Measurements from ENCODE around the gene ALPP.

ALPP gene

DNA sequence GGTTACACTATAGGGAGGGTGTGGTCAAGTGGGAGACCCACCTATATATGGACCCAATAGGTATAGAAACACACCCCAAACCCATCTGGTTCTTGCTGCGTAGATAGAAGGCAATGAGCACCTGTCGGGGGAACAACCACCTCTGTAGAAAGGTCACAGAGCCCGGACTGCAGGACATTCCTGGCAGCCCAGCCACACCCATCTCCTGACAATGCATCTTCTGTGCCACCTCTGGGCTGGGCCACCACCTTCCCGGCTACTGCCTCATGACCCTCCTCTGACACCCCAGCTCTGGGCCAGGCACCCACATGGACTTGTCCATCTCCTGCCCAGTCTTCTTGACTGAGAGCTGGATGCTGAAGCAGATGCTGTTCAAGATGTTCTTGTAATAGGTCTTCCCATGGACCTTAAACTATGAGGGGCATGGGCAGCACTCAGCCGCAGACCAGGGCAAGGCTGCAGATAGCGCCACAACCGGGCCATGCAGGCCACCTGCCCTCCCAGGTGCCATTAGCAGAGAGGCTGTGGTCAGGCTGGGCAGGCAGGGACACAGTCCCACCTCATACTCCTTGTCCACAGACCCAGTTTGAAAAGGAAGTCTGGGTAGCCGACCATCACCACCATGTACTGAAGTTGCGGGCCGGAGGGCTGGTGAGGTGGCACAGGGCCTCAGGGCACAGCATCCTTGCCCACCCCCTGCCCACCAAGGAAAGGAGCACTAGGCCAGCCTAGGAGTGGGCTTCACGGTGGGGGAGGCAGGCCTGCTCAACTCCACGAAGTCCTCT is 37.4 kb downstream of the ALPP start:
- DNase-seq (ENCODE audit: low read depth in 1 of 2, low spot score in 1 of 2), result no peak
- Histone ChIP-seq H3K27ac (replicated peaks) (no peak overlapping the region), H3K4me3 (replicated peaks; ENCODE audit: insufficient read depth, low read length) (no peak overlapping the region), H3K27me3 (ENCODE audit: insufficient read depth, poor library complexity, severe bottlenecking) (peaks cover 44% of the 10 kb centered on the region)
- TF ChIP-seq SPI1 (IDR thresholded peaks at IDR 0.05; ENCODE audit: borderline replicate concordance, low read depth) (no peak), GABPA (IDR thresholded peaks at IDR 0.05; ENCODE audit: low read depth) (no peak), POLR2AphosphoS5 (IDR thresholded peaks at IDR 0.05; ENCODE audit: low read depth) (no peak)
- TF ChIP-seq, protein P1, sequence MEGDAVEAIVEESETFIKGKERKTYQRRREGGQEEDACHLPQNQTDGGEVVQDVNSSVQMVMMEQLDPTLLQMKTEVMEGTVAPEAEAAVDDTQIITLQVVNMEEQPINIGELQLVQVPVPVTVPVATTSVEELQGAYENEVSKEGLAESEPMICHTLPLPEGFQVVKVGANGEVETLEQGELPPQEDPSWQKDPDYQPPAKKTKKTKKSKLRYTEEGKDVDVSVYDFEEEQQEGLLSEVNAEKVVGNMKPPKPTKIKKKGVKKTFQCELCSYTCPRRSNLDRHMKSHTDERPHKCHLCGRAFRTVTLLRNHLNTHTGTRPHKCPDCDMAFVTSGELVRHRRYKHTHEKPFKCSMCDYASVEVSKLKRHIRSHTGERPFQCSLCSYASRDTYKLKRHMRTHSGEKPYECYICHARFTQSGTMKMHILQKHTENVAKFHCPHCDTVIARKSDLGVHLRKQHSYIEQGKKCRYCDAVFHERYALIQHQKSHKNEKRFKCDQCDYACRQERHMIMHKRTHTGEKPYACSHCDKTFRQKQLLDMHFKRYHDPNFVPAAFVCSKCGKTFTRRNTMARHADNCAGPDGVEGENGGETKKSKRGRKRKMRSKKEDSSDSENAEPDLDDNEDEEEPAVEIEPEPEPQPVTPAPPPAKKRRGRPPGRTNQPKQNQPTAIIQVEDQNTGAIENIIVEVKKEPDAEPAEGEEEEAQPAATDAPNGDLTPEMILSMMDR (IDR thresholded peaks at IDR 0.05; ENCODE audit: insufficient read depth, low read length), result no peak
- TF ChIP-seq, protein P2, sequence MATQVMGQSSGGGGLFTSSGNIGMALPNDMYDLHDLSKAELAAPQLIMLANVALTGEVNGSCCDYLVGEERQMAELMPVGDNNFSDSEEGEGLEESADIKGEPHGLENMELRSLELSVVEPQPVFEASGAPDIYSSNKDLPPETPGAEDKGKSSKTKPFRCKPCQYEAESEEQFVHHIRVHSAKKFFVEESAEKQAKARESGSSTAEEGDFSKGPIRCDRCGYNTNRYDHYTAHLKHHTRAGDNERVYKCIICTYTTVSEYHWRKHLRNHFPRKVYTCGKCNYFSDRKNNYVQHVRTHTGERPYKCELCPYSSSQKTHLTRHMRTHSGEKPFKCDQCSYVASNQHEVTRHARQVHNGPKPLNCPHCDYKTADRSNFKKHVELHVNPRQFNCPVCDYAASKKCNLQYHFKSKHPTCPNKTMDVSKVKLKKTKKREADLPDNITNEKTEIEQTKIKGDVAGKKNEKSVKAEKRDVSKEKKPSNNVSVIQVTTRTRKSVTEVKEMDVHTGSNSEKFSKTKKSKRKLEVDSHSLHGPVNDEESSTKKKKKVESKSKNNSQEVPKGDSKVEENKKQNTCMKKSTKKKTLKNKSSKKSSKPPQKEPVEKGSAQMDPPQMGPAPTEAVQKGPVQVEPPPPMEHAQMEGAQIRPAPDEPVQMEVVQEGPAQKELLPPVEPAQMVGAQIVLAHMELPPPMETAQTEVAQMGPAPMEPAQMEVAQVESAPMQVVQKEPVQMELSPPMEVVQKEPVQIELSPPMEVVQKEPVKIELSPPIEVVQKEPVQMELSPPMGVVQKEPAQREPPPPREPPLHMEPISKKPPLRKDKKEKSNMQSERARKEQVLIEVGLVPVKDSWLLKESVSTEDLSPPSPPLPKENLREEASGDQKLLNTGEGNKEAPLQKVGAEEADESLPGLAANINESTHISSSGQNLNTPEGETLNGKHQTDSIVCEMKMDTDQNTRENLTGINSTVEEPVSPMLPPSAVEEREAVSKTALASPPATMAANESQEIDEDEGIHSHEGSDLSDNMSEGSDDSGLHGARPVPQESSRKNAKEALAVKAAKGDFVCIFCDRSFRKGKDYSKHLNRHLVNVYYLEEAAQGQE (IDR thresholded peaks at IDR 0.05; ENCODE audit: insufficient replicate concordance, low read depth), result no peak

DNA sequence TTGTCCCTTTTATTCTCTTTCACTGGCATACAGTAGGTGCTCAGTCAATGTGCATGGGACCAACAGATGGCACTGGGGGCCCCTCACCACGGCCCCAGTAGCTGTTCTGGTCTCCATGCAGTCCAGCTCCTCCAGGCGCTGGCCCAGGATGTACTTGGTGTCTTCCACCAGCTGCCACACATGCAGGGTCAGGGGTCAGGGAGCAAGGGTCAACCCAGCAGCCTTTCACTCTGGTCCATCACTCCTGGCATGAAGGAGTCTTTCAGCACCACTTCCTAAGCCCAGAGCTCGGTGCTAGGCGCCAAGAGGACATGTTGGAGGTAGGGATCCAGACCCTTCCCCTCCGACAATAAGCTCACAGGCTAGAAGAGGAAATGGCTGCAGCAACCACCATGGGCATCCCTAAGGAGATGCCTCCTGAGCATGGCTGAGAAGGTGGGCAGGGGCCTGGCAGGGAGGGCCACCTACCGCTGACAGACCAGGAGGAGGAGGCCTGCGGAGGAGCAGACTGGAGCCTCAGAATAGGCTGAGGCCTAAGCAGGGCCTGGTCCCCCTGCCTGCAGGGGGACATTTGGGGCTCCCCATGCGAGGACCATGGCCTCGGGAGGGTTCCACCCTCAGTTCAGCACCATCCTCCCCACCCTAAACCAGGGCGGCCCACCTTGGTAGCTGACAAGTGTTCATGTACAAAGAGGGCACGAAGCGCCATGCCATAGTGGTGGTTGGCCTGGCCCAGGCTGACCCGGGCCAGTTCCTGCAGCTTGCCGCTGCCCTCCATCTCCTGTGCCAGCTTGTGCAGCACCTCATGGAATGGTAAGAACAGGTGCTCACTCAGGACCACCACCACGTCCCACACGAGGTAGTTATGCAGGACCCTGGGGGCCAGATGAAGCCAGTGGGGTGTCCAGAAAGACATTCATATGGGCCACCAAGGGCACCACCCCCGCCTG is 38.2 kb downstream of the ALPP start:
- no peak overlapping the region for H3K27ac ChIP-seq (replicated peaks)
- no peak for DNase-seq (ENCODE audit: low read depth in 1 of 2, low spot score in 1 of 2)
- TF ChIP-seq GABPA (IDR thresholded peaks at IDR 0.05; ENCODE audit: low read depth) (no peak), POLR2AphosphoS5 (IDR thresholded peaks at IDR 0.05; ENCODE audit: low read depth) (no peak), SPI1 (IDR thresholded peaks at IDR 0.05; ENCODE audit: borderline replicate concordance, low read depth) (no peak)
- TF ChIP-seq, protein P2 (IDR thresholded peaks at IDR 0.05; ENCODE audit: insufficient replicate concordance, low read depth), result no peak
- TF ChIP-seq, protein P1 (IDR thresholded peaks at IDR 0.05; ENCODE audit: insufficient read depth, low read length), result no peak
- no peak overlapping the region for H3K4me3 ChIP-seq (replicated peaks; ENCODE audit: insufficient read depth, low read length)
- H3K27me3 ChIP-seq (ENCODE audit: insufficient read depth, poor library complexity, severe bottlenecking), result peaks cover 52% of the 10 kb centered on the region

DNA sequence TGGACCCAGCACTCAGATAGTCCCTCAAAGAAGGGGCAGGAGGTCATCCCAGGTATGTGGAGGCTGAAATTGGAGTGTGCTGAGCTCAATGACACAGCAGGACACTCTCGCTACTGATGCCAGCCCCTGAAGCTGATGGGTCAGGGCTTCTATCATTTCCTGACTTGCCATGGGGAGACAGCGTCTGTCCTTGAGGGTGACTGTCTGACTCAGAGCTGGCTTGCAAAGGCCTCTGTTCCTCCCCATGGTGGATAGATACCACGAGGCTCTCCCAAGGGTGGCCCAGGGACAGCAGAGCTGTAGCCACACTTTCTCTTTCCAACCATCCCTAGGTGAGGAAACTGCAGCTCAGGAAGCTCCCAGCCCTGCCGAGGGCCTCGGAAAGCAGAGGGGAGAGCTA is 38.9 kb downstream of the ALPP start:
- H3K27me3 ChIP-seq (ENCODE audit: insufficient read depth, poor library complexity, severe bottlenecking), result peaks cover 50% of the 10 kb centered on the region
- no peak overlapping the region for H3K4me3 ChIP-seq (replicated peaks; ENCODE audit: insufficient read depth, low read length)
- TF ChIP-seq SPI1 (IDR thresholded peaks at IDR 0.05; ENCODE audit: borderline replicate concordance, low read depth), result no peak
- no peak for TF ChIP-seq POLR2AphosphoS5 (IDR thresholded peaks at IDR 0.05; ENCODE audit: low read depth)
- no peak for TF ChIP-seq GABPA (IDR thresholded peaks at IDR 0.05; ENCODE audit: low read depth)
- TF ChIP-seq, protein P2 (IDR thresholded peaks at IDR 0.05; ENCODE audit: insufficient replicate concordance, low read depth), result no peak
- TF ChIP-seq, protein P1 (IDR thresholded peaks at IDR 0.05; ENCODE audit: insufficient read depth, low read length), result no peak
- no peak overlapping the region for H3K27ac ChIP-seq (replicated peaks)
- no peak for DNase-seq (ENCODE audit: low read depth in 1 of 2, low spot score in 1 of 2)

All from HL-60 (cell line).